DND-41 (cell line): ENCODE data around the gene TNIK.

Experiments used
- CTCF ChIP-seq: IDR thresholded peaks from 2 replicates; pipeline ENCODE4 v1.5.1; 2012; ENCODE audit warnings: borderline replicate concordance, low read length, moderate library complexity, mild to moderate bottlenecking; ENCODE audit not compliant: poor library complexity, severe bottlenecking; ENCODE audit errors: extremely low read depth
- EZH2 ChIP-seq: IDR thresholded peaks from 3 replicates; pipeline ENCODE4 v1.6.1; 2012; ENCODE audit warnings: borderline replicate concordance, low read depth, mild to moderate bottlenecking, moderate library complexity, low read length, inconsistent platforms; ENCODE audit not compliant: severe bottlenecking

- TF ChIP-seq CTCF = no peak
- no peak for TF ChIP-seq EZH2
Observed at GRCh38 chr3:171297951-171298350, 162.3 kb downstream of the TNIK start.
